MG63 (cell line): ENCODE results near the gene GLIS2. TPM values are rescaled to one million over a fixed set of nuclear protein-coding genes. Genes with fewer than 3 reads are reported as not detected.
A peak's percentile ranks its signal among the peaks of the same experiment; 100 is the strongest.

Experiments
- DNase-seq: peaks from one replicate; pipeline ENCODE4 v3.0.0-alpha.2; 2020
- H3K27me3 ChIP-seq: fragments of 250-450 bp; sonication (Bioruptor Pico); 2 replicates; pipeline ENCODE4 v1.5.1; 2020; ENCODE audit warnings: mild to moderate bottlenecking, moderate library complexity
- H3K36me3 ChIP-seq: fragments of 250-450 bp; sonication (Bioruptor Pico); 2 replicates; pipeline ENCODE4 v1.5.1; 2020; ENCODE audit warnings: mild to moderate bottlenecking, moderate library complexity
- H3K4me3 ChIP-seq: fragments of 250-450 bp; sonication (Bioruptor Pico); 2 replicates; pipeline ENCODE4 v1.5.1; 2020; ENCODE audit warnings: mild to moderate bottlenecking, moderate library complexity
- H3K9me3 ChIP-seq: fragments of 250-450 bp; sonication (Bioruptor Pico); 2 replicates; pipeline ENCODE4 v1.5.1; 2020; ENCODE audit warnings: mild to moderate bottlenecking, moderate library complexity
- total RNA-seq: library from RNA; depleted of rRNA; stranded (reverse); fragments of >200 nt; shearing (Covaris generic); gene quantifications from 2 replicates; pipeline ENCODE4 v1.2.3, GENCODE V29; 2014; ENCODE audit warnings: low replicate concordance

The GLIS2 gene
- total RNA-seq, 1 experiment from 2014 or later: 2.1 TPM

GRCh38 chr16:4313563-4314531 lies 2.0 kb upstream of the GLIS2 start:
- DNase-seq: no peak
- H3K27me3 ChIP-seq: no peaks in the 10 kb centered on the region
- no peak overlapping the region for H3K4me3 ChIP-seq
- H3K9me3 ChIP-seq: no peaks in the 10 kb centered on the region
- H3K36me3 ChIP-seq: no peaks in the 10 kb centered on the region

- Histone ChIP-seq H3K4me3 (peak overlapping the region; percentile 56), H3K36me3 (no peaks in the 10 kb centered on the region; the same call in 1 of the 2 replicates), H3K27me3 (no peaks in the 10 kb centered on the region), H3K9me3 (no peaks in the 10 kb centered on the region)
- DNase-seq: no peak
Measured at GRCh38 chr16:4314532-4315185, 1.2 kb upstream of the GLIS2 start.

- Histone ChIP-seq H3K27me3 (no peaks in the 10 kb centered on the region), H3K4me3 (peak overlapping the region; percentile 75), H3K36me3 (peaks cover 8% of the 10 kb centered on the region), H3K9me3 (no peaks in the 10 kb centered on the region)
- peak; percentile 50 for DNase-seq
Measured at GRCh38 chr16:4316108-4316863, 419 bp downstream of the GLIS2 start.

GRCh38 chr16:4316864-4317531 lies 1.1 kb downstream of the GLIS2 start:
- peaks cover 8% of the 10 kb centered on the region for H3K36me3 ChIP-seq
- DNase-seq: peak; percentile 99
- H3K4me3 ChIP-seq: peak overlapping the region; percentile 75
- no peaks in the 10 kb centered on the region for H3K27me3 ChIP-seq
- no peaks in the 10 kb centered on the region for H3K9me3 ChIP-seq

- Histone ChIP-seq H3K4me3 (peak overlapping the region; percentile 75), H3K36me3 (peaks cover 8% of the 10 kb centered on the region), H3K27me3 (no peaks in the 10 kb centered on the region), H3K9me3 (no peaks in the 10 kb centered on the region)
- peak; percentile 93 for DNase-seq
Measured at GRCh38 chr16:4317532-4318450, 1.9 kb downstream of the GLIS2 start.

GRCh38 chr16:4318451-4318910 lies 2.6 kb downstream of the GLIS2 start:
- Histone ChIP-seq H3K27me3 (no peaks in the 10 kb centered on the region), H3K4me3 (peak overlapping the region; percentile 75), H3K9me3 (no peaks in the 10 kb centered on the region), H3K36me3 (peaks cover 8% of the 10 kb centered on the region)
- DNase-seq: no peak

GRCh38 chr16:4318967-4319366 lies 3.1 kb downstream of the GLIS2 start:
- no peak overlapping the region for H3K4me3 ChIP-seq
- no peak for DNase-seq
- H3K9me3 ChIP-seq: no peaks in the 10 kb centered on the region
- H3K36me3 ChIP-seq: peaks cover 8% of the 10 kb centered on the region
- H3K27me3 ChIP-seq: no peaks in the 10 kb centered on the region

- Histone ChIP-seq H3K4me3 (no peak overlapping the region), H3K36me3 (peaks cover 8% of the 10 kb centered on the region), H3K9me3 (no peaks in the 10 kb centered on the region), H3K27me3 (no peaks in the 10 kb centered on the region)
- no peak for DNase-seq
Measured at GRCh38 chr16:4319454-4320421, 3.9 kb downstream of the GLIS2 start.

- Histone ChIP-seq H3K4me3 (no peak overlapping the region), H3K36me3 (peaks cover 13% of the 10 kb centered on the region)
- DNase-seq: no peak
Measured at GRCh38 chr16:4320571-4321137, 4.8 kb downstream of the GLIS2 start.

GRCh38 chr16:4321286-4322120 lies 5.6 kb downstream of the GLIS2 start:
- H3K4me3 ChIP-seq: no peak overlapping the region
- DNase-seq: no peak
- peaks cover 13% of the 10 kb centered on the region for H3K36me3 ChIP-seq
- H3K27me3 ChIP-seq: no peaks in the 10 kb centered on the region
- no peaks in the 10 kb centered on the region for H3K9me3 ChIP-seq

More at GRCh38 chr16:4320571-4321137, 4.8 kb downstream of the GLIS2 start:
- H3K27me3 ChIP-seq: no peaks in the 10 kb centered on the region
- no peaks in the 10 kb centered on the region for H3K9me3 ChIP-seq

- peaks cover 17% of the 10 kb centered on the region for H3K36me3 ChIP-seq
- no peak overlapping the region for H3K4me3 ChIP-seq
- H3K9me3 ChIP-seq: no peaks in the 10 kb centered on the region
- DNase-seq: no peak
- H3K27me3 ChIP-seq: no peaks in the 10 kb centered on the region
Measured at GRCh38 chr16:4322121-4323052, 6.5 kb downstream of the GLIS2 start.

GRCh38 chr16:4323071-4323844 lies 7.4 kb downstream of the GLIS2 start:
- no peak for DNase-seq
- H3K4me3 ChIP-seq: no peak overlapping the region
- no peaks in the 10 kb centered on the region for H3K9me3 ChIP-seq
- no peaks in the 10 kb centered on the region for H3K27me3 ChIP-seq
- peaks cover 17% of the 10 kb centered on the region for H3K36me3 ChIP-seq
